ENCODE results near the gene R3HDM2.
A peak's percentile ranks its signal among the peaks of the same experiment; 100 is the strongest.
"Not testable (repeated sequence)": the region's sequence is repeated elsewhere in the genome, so short reads cannot be mapped to it uniquely, and the experiment has no call there.

Gene R3HDM2

GRCh38 chr12:57329219-57329618 lies 101.6 kb downstream of the R3HDM2 start:
- DNase-seq (ENCODE audit: low read depth) = no peak

GRCh38 chr12:57325395-57325794 lies 105.4 kb downstream of the R3HDM2 start:
- no peak for DNase-seq (ENCODE audit: low read depth)

GRCh38 chr12:57323416-57323815 lies 107.4 kb downstream of the R3HDM2 start:
- no peak for DNase-seq (ENCODE audit: low read depth)

- DNase-seq (ENCODE audit: low read depth) = no peak
Measured at GRCh38 chr12:57320639-57321038, 110.2 kb downstream of the R3HDM2 start.

GRCh38 chr12:57319678-57320469 lies 111.0 kb downstream of the R3HDM2 start:
- DNase-seq (ENCODE audit: low read depth) = no peak

GRCh38 chr12:57315681-57316080 lies 115.2 kb downstream of the R3HDM2 start:
- no peak for DNase-seq (ENCODE audit: low read depth)

GRCh38 chr12:57312287-57312686 lies 118.6 kb downstream of the R3HDM2 start:
- DNase-seq (ENCODE audit: low read depth) = not testable (repeated sequence)

- DNase-seq (ENCODE audit: low read depth) = no peak
Measured at GRCh38 chr12:57309420-57309819, 121.4 kb downstream of the R3HDM2 start.

- DNase-seq (ENCODE audit: low read depth) = no peak
Measured at GRCh38 chr12:57300961-57301584, 129.8 kb downstream of the R3HDM2 start.

GRCh38 chr12:57299514-57300016 lies 131.3 kb downstream of the R3HDM2 start:
- DNase-seq (ENCODE audit: low read depth) = no peak

- no peak for DNase-seq (ENCODE audit: low read depth)
Measured at GRCh38 chr12:57296291-57296690, 134.6 kb downstream of the R3HDM2 start.

GRCh38 chr12:57282073-57282472 lies 148.8 kb downstream of the R3HDM2 start:
- DNase-seq (ENCODE audit: low read depth) = not testable (repeated sequence)

- DNase-seq (ENCODE audit: low read depth) = peak; percentile 50
Measured at GRCh38 chr12:57280211-57281062, 150.4 kb downstream of the R3HDM2 start.

GRCh38 chr12:57278465-57279381 lies 152.1 kb downstream of the R3HDM2 start:
- no peak for DNase-seq (ENCODE audit: low read depth)

GRCh38 chr12:57276935-57277563 lies 153.8 kb downstream of the R3HDM2 start:
- DNase-seq (ENCODE audit: low read depth) = no peak

GRCh38 chr12:57276233-57276632 lies 154.6 kb downstream of the R3HDM2 start:
- DNase-seq (ENCODE audit: low read depth) = not testable (repeated sequence)

GRCh38 chr12:57273516-57273915 lies 157.3 kb downstream of the R3HDM2 start:
- DNase-seq (ENCODE audit: low read depth) = no peak

- DNase-seq (ENCODE audit: low read depth) = no peak
Measured at GRCh38 chr12:57272337-57273151, 158.3 kb downstream of the R3HDM2 start.

- DNase-seq (ENCODE audit: low read depth) = no peak
Measured at GRCh38 chr12:57270966-57271470, 159.8 kb downstream of the R3HDM2 start.

- no peak for DNase-seq (ENCODE audit: low read depth)
Measured at GRCh38 chr12:57268264-57268663, 162.6 kb downstream of the R3HDM2 start.

Measured in stimulated activated CD8-positive, alpha-beta memory T cell treated with anti-CD3 and anti-CD28 coated beads, Interleukin-12 subunit alpha, Interleukin-12 subunit beta, amount 100 ng/mL, for 1 hour (primary cell).